Stimulated activated CD8-positive, alpha-beta memory T cell treated with anti-CD3 and anti-CD28 coated beads, Interleukin-15, amount 100 ng/mL, for 24 hours (primary cell): ENCODE data around the gene ZNF865.

Source experiments
- DNase-seq: peaks from one replicate; pipeline ENCODE4 v3.0.0-alpha.2; 2020; ENCODE audit warnings: low read depth

ZNF865 gene

DNA sequence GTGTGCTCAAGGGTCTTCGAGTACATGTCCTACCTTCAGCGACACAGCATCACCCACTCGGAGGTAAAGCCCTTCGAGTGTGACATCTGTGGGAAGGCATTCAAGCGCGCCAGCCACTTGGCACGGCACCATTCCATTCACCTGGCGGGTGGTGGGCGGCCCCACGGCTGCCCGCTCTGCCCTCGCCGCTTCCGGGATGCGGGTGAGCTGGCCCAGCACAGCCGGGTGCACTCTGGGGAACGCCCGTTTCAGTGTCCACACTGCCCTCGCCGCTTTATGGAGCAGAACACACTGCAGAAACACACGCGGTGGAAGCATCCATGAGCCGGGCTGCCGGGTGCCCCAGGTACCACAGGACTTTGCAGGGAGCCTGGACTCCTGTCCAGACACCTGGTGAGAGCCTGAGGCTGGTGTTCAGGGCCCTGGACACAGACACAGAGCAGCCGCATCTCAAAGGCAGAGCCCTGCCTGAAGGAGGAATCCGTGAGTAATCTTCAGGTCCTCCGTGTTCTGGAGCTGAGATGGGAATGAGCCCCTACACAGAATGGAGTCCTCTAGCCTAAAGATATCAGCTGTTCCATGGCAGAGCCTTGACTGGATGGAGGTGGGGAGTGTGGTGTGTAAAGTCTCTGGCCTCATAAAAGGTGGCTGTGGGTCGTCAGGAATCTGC, 39.5 kb downstream of the ZNF865 start:
- no peak for DNase-seq

DNA sequence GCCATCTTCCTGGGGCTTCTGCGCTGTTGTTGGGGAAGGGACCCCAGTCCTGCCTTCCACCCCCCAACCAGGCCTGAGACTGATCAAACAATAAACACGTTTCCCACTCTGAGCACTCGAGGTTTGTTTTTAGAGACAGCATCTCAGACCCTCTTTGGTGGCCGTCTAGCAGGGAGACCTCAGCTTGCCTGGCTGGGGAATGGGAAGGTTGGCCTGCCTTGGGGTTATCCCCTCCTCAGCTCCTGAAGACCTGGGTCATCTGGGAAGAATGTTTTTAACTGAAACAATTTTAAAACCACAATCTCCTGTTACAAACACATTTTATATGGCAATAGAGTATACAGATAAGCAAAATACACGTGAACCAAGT, 40.0 kb downstream of the ZNF865 start:
- DNase-seq: no peak

GRCh38 chr19:55646889-55647731, 41.7 kb downstream of the ZNF865 start:
- no peak for DNase-seq

- DNase-seq: no peak
Observed at GRCh38 chr19:55647732-55648584, 42.5 kb downstream of the ZNF865 start, which contains the start of gene CCDC106. Gene CCDC106 (plus strand): TSS chr19:55648212. CDS start chr19:55649047, 835 bp downstream.

- DNase-seq: no peak
Observed at GRCh38 chr19:55648585-55649267, 43.3 kb downstream of the ZNF865 start.

- DNase-seq: no peak
Observed at GRCh38 chr19:55649268-55650125, 44.0 kb downstream of the ZNF865 start.

- DNase-seq: no peak
Observed at GRCh38 chr19:55650126-55650557, 44.7 kb downstream of the ZNF865 start.

DNA sequence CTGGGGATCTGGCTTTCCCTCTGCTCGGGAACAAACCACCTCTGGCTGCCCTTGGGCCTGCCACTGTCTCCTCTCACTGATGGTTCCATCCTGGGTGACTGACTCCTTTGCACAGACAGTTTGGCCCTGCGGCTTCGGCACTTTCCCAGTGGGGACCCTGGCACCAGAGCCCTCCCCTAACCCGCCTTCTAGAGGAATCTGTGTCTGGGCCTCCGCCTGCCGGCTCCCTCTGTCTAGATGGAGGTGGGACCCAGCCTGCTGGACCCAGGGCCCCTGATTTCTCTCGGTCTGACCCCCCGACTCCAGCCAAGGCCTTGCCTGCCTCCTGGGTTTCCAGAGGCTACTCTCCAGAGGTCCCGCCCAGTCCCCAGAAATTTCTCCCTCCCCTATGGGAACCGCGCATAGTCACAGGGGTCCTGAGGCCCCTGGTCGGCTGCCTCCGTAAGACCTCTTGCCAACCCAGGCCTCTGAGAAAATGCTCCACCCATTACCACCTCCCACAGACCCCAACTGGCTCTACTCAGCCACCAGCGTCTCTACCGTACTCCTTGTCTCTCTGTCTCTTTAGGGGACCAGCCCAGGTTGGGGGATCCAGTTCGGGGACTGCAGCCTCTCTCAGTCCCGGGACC, 45.3 kb downstream of the ZNF865 start:
- no peak for DNase-seq

DNA sequence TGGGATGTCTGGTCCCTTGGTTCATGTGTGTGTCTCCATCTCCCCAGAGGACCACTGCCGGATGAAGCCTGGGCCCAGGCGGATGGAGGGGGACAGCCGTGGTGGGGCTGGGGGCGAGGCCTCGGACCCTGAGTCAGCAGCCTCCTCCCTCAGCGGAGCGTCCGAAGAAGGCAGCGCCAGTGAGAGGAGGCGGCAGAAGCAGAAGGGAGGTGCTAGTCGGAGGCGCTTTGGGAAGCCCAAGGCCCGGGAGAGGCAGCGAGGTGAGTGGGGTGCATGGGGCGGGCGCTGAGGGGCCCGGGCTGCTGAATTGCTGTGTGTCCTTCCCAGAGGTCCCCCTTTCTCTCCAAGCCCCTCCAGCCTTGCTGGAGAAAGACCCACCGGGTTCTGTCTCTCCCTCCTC, 45.8 kb downstream of the ZNF865 start:
- DNase-seq: no peak

DNA sequence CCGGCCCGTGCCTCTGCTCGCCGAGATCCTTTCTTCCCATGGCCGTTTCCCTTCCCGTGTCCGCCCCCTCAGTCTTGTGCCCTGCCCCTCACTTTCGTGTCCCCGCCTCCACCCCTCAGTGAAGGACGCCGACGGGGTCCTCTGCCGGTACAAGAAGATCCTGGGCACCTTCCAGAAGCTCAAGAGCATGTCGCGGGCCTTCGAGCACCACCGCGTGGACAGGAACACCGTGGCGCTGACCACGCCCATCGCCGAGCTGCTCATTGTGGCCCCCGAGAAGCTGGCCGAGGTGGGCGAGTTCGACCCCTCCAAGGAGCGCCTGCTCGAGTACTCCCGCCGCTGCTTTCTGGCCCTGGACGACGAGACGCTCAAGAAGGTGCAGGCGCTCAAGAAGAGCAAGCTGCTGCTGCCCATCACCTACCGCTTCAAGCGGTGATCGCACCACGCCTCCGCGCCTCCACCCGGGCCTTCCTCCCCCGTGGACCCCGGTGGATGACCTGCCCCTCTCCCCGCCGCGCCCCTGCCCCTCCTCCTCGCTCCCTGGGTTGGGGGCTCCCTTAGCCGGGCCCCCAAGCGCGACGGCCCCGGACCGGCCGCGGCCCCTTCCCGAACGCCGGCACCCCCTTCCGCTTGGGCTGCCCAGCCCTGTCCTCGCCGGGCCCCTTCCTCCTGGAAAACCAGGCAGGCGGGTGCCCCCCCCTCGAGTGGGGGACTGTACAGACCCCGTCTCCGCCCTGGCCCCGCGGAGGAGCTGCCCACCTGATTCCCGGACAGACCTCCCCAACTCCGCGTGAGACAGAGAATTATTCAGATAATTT, 47.1 kb downstream of the ZNF865 start:
- no peak for DNase-seq

DNA sequence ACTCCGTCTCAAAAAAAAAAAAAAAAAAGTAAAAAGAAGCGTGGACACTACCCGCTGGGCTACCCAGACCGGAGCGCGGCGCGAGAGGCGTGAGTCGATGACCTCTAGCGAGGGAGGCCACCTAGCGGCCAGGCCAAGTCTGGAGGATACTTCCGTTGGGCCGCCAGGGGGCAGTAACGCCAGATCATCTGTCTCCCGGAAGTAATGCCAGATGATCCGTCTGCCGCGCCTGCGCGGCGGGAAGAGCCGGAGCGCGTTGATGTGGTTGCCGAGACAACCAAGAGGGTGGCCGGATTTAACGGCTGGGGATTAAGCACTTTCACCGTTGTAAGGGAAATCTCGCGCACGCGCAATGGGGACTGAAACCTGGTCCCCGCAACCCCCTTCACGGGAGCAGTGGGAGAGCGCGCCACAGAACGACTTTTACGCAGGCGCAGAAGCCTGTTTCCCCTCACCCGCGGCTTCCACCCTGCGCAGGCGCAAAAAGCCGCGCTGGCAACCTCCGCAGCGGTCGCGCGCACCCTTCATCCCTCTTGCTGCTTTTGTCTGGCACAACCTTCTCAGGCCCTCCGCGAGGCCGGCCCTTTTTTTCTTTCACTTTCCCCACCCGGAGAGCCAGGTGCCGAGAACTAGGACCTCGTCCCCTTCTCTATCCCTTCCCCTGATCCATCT, 48.3 kb downstream of the ZNF865 start:
- DNase-seq: peak; percentile 97

DNA sequence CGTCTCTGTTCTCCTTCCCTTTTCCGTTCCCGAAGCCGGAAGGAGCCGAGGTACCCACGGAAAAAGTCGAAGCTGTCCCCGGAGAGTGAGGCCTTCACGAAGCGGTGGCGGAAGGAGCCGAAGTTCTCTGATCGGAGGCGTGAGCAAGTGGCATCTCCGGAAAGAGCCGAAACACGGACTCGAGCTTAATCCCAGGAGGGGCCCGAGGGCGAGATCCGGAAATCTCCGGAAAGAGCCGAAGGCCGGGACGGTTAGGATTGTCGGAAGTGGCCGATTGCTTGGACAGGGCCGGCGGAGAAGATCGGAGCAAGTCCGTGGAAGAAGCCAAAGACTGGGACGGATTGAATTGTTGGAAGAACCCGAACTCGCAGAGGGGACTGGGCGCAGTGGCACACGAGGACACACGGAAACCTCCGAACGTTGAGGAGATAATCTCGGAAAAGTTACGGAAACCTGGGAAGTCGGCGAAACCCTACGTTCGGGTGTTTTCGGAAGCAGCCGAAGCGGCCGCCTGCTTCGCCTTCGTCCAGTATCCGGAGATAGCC, 48.9 kb downstream of the ZNF865 start:
- peak; percentile 79 for DNase-seq

GRCh38 chr19:55654868-55655647, 49.6 kb downstream of the ZNF865 start, which contains the start of gene U2AF2:
Gene U2AF2 (plus strand): TSS chr19:55655035. CDS start chr19:55655105, 70 bp downstream.
- peak; percentile 91 for DNase-seq

DNA sequence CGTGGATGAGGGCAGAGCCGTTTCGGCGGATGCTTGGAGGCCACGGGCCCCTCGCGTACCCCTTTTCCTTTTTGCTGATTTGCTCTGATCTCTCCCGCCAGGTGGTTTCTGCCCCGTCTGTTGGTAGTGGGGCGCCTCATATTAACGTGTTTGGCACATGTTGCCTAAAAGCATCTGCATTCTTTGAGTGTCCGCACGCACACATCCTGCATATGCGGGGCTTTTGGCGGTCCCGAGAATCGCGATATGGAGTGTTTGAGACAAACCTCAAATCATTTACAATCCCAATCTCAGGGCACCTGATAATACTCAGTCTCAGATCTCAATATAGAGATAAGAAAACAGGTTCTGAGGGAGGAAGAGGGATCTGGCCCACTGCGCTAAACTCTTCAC, 50.2 kb downstream of the ZNF865 start:
- DNase-seq: no peak

- no peak for DNase-seq
Observed at GRCh38 chr19:55656552-55656951, 51.1 kb downstream of the ZNF865 start.

GRCh38 chr19:55656988-55657747, 51.7 kb downstream of the ZNF865 start:
- DNase-seq: no peak
